GM21447 (cell line): ENCODE measurements around the gene DENND6B.
"Not testable (repeated sequence)": the region's sequence is repeated elsewhere in the genome, so short reads cannot be mapped to it uniquely, and the experiment has no call there.

Source experiments
- ATAC-seq: cut with Tn5 transposase; IDR thresholded peaks from one replicate; pipeline ENCODE4 v1.9.1; 2021; ENCODE audit not compliant: unreplicated experiment

DENND6B gene

DNA sequence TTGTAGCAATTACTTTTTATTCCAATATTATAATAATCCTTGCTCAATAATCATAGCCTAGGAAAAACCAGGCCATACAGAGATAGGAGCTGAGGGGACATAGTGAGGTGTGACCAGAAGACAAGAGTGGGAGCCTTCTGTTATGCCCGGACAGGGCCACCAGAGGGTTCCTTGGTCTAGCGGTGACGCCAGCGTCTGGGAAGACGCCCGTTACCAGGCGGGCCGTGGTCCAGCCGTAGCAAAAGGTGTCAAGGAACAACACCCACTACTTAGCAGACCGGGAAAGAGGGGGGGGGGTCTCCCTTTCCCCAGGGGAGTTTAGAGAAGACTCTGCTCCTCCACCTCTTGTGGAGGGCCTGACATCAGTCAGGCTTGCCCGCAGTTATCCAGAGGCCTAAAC lies 53.5 kb downstream of the DENND6B start:
- not testable (repeated sequence) for ATAC-seq

DNA sequence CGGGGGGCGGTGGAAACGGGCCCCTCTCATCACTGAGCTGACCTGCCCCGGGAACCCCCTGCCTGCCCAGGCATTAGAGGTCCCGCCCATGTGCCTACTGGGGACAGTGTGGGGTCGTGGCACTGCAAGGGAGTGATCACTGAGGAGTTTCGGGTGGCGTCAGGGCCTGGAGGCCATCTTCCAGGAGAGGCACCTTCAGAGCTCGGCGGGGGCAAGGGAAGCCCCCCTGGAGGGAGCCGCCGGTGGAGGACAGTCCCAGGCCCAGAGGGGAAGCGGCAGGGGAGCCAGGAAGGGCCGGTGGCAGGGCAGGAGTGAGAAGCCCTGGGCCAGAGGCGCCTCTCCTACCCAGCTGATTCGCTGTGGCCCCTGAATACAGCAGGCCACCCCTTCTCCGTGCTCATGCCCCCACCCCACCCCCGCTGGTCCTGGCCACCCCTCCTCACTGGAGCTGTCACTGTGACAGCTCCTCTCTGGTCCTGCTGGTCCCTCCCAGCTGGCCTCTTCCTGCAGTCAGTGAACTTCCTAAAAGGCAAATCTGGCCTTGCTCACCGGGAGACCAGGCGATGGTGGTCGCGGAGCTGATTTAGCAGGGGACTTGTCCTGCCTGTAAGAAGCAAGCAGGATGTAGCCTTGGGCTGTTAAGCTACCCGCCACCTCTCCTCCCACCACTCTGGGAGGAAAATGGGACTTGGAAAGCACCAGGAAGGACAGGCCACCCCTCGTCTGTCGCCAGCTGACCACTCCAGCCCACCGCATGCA lies 54.6 kb downstream of the DENND6B start:
- ATAC-seq = no peak

DNA sequence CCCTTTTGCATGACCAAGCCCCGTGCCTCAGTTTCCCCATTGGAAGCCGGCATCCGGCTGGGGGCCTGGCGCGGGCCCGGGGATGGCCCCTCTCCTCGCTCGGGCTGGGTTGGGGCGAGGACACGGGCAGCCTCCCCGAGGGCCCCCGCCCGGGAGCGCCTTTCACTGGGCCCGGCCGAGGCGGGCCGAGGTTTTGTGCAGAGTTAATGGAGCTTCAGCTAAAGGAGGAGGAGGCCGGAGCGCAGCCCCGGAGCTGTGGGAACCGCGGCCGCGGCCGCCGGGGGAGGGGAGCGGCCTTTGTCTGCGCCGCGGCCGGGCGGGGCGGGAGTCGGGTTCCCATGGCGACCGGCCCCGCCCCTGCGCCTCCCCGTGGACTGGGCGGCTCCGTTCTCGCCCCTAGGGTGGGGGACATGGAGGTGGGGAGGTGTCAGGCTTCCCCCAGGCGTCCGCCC lies 55.3 kb downstream of the DENND6B start:
- no peak for ATAC-seq

DNA sequence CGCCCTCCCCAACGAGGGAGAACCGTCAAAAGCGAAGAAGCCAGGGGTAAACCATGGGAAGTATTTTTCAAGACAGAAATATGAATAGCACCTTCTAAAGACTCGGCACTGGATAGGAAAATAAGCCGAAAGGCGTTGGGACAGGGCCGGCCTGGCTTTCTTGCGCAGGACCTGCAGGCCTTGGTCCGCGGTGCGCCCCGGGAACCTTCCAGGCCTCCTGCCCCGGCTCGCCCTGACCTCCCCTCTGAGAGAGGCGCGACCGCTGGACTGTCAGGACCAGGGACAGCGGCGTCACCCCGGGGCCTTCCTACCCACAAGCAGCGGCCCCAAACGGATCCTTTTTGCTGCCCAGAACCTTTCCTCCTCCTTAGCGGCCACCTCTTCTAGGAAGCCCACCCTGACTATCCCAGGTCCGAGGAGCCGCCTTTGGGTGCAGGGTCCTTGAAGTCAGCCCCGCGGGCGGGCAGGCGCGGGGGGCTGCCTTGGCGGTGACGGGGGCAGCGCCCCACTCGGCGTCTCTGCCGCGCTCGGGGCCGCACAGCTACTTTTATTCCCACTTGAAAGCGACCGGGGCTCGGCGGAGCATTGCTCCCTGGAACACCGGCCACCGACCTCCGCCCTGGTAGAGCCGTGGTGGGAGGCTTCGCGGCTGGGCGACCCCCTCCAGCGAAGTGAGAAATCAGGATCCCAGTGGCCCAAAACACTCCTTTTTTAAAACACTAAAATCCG lies 56.0 kb downstream of the DENND6B start:
- no peak for ATAC-seq

DNA sequence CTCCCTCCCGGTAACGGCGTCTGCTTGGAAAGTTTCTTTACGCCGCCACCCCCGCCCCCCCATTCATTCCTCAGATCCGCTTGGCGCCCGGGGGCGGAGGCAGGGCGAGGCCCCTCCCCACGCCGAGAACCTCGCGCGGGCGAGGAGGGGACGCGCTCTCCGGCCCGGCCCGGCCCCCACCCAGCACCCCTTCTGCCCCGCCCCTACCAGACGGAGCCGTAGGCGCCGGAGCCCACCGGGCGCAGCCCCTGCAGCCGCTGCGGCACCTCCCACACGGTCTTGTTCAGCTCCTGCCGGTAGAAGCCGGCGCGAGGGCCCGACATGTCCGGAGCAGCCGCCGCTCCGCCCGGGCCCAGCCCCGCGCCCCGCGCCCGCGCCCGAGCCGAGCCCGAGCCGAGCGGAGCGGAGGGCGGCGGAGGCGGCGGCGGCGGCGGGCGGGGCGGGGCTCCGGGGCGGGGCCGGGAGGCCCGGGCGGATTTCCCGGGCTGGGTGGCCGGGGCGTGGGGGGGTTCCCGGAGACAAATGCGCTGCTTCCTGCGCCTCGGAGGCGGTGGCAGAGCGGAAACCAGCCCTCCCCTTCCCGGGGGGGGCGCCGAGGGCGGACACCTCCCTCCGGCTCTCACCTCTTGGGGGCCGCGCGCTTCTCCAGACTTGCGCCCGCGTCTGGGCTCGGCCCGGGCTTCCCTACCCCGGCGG lies 56.7 kb downstream of the DENND6B start, which contains the start of gene MAPK11:
Gene MAPK11 (minus strand): TSS at position 411 of the 696 bp plus-strand sequence. CDS start 88 bp downstream, at position 323.
- no peak for ATAC-seq

DNA sequence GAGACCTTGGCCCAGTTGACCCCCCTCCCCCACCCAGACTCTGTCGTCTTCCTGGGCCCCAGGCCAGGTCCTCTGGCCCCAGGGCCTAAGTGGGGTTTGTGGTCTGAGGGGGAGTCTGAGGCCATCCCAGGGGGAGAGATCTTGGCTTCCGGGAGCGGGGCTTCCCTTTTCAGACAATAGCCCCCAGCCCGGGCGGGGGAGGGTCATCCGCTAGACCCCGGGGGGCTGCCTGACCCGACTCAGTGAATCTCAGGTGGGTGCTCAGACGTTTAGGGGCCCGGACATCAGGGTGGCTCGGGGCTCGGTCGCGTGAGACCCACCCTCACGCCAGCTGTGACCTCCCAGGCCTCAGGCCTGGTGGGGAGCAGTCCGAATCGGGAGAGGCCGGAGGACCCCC lies 57.2 kb downstream of the DENND6B start:
- ATAC-seq = no peak

DNA sequence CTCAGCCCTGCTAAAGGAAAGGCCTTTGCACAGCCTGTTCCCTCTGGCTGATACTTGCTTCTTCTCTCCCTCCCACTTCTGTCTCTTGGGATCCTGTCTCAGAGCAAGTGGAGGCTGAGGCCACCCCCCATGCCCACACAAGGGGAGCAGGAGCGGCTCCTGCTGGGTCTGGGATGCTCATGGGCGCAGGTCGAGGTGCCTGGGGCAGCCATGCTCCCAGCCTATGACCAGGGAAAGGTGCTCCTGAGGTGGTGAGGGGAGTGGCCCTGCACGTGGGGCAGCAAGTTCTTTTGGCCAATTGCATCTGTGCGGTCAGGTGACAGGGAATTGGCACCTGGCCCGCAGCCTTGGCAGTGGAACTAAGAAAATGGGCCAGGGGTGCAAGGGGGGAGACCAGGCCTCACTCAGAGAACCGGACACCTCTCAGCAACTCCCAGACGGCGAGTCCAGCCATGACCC lies 58.1 kb downstream of the DENND6B start:
- ATAC-seq = no peak

DNA sequence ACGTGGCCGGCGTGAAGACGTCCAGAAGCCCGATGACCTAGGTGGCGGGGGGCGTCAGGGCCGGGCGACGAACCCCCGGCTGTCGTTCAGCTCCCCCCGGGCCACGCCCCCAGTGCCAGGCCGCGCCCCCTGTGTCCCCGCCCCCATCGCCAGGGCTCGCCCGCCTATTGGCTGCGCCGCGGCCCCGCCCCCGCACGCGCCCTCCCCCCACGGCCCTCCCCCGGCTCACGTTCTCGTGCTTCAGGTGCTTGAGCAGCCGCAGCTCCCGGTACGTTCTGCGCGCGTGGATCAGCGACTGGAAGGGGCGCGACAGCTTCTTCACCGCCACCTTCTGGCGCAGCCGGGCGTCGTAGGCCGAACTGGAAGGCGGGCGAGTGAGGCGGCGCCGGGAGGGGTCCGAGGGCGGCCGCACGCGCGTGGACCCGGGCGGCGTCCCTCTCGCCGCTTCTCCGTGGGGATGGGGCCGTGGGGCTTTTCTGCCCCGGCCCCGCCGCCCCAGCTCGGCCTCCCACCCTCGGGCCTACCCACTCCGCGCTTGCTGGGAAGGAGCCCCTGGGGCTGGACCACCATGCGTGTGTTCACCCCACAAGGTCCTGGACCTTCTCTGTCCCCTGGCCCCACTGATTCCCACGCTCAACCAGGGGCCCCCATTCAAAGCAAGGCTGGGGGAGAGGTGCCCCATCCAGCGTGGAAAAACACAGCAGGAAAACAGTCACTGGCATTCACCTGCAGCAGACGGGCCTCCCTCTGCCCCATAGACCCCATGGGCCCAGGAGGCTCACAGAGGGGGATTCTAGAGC lies 59.0 kb downstream of the DENND6B start:
- ATAC-seq = no peak

DNA sequence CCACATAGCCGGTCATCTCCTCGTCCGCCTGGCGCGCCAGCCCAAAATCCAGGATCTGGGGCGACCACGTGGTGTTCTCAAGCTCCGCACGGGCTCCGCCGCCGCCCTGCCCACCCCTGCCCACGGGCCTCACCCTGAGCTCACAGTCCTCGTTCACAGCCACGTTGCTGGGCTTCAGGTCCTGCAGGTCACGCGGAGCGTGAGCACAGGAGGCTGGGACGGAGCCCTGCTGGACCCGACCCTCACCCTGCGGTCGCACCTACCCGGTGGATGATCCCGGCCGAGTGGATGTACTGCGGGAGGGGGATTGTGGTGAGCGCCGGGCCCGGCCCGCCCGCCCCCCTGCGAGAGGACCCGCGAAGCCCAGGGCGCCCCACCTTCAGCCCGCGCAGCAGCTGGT lies 59.8 kb downstream of the DENND6B start:
- no peak for ATAC-seq

DNA sequence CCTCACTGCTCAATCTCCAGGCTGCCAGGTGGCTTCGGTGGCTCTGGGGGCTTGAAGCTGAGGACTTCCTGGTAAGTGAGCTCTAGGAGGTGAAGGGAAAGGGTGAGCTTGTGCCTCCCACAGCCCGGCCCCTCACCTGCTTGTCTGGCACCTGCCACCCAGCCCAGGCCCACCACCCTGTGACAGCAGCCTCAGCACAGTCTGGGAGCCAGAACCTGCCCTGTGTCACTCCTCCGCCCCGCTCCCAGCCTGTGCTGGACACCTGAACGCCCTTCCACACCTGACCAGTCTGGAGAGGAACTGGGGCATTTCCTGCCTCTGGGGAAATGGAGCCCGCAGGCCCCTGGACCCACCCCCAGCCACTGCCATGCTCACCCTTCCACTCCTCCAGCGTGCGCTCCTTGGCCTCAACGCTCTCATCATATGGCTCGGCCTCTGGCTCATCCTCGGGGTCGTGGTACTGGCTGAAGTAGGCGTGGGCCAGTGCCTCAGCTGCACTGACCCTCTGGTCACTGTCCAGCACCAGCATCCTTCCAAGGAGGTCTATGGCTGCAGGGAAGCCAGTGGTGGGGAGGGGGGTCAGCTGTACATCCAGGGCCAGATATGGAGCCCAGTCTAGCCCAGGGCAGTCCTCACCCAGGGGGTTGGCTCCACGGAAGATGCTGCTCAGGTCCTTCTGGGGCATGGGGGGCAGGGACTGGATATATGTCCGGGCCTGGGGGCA lies 61.7 kb downstream of the DENND6B start:
- ATAC-seq = no peak

DNA sequence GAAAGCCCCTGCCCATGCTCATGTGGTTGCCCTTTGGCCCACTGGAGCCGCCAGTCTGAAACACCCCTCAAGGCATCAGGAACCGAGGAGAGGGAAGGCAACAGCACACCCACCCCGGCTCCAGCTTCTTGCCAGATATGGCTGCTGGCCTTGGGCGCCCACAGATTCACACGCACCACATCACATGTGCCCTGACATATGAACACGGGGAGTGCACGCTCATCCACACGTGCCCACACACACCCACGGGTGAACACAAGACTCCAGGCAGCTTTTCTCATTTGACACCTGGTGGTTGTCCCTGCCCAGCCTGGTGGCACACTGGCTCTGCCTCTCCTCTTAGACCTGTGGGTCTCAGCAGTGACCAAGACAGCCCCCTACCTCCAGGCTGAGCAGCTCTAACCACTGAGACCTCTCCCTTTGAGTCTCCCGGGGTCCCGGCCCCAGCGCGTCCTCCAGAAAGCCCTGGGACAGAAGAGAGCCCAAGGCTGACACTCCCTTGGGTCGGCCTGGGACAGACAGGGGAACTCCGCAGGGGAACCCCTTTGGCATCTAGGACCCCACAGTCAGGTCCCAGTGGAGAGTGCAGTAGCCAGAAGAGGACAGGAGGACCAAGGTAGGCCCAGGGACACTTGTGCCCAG lies 62.6 kb downstream of the DENND6B start:
- no peak for ATAC-seq

DNA sequence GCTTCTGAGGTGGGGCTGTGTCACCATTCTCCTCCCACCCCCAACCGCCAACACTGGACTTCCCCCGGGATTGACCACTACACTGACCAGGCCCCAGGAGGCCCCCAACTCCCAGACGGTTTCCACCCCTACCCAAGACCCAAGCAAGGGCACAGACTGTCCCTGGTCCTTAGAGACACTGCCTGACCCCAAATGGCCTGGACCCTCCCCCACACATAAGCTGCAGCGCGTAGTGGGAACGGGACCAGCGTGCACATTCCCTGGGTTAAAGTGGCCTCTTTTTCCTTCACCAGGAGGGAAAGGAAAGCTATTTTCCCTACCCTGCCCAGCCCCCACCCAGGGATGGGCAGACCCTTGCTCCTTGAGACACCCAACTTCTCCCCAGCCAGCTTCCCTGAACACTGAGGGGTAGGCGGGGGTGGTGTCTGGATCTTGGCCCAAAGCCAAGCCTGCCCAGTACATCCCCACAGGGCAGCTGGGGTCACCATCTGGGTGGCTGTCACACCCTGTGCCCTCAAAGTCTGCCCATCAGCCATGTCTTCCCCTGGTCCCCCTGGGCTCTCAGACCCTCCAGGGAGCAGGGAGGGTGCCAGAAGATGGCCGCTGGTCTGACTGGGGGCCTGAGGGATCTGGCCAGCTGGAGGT lies 63.7 kb downstream of the DENND6B start:
- no peak for ATAC-seq

DNA sequence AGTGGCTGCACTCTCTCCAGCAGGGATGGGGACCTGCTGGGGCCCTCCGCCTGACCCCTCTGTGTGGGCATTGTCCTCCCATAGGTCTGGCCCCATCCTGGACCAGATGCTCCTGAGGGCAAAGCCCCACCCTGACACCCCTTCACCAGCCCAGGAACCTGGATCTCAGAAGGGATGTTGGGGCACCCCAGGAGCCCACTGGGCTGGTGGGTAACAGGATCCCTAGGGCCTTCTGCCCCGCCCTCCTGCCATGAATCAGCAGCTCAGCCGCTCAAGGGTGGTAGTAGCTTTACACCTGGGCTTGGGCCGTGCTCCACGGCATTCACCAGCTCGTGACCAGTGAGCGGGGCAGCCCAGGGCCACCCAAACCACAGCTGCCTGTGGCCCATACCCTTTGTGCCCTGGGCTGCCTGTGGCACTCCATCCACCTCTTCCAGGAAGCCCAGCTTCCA lies 64.3 kb downstream of the DENND6B start:
- no peak for ATAC-seq

DNA sequence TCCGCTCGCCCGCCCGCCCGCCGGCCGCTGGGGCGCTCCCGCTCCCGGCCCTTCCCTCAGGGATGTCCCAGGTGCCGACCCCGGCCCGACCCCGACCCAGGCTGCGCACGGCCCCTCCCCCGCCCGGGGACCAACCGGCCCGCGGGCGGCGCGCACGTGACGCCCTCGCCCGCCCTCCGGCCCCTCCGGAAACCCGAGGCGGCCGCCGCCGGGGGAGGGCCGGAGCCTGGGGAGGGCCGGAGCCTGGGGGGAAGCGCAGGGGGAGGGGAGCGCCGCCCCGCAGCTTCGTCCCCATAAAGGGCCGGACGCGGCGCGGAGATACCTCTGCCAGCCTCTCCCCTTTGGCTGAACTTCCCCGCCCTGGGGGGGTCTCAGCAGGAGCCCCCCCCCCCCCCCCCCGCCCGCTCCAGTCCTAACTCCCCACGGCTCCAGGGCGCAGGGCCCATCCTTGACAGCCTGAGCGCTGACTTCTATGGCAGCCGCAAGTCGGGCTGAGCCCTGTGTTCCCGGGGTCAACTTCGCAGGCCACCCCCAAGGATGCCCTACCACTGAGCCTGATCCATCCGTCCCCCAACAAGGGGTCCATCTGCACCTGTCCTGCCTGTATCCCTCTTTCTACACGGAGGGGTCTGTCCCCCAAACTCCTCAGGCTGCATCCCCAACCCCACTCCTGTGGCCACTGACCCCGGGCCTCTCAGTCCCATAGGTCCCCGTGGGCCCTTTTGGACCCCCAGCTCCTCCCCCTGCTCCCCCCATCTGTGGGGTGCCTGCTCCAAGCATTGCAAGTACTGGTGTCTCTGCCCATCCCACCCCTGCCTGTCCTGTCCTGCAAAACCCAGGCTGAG lies 65.0 kb downstream of the DENND6B start, which contains the start of gene MAPK12:
Gene MAPK12 (minus strand): TSS at position 69 of the 845 bp plus-strand sequence. CDS start 174 bp downstream, outside the sequence.
- ATAC-seq = no peak

DNA sequence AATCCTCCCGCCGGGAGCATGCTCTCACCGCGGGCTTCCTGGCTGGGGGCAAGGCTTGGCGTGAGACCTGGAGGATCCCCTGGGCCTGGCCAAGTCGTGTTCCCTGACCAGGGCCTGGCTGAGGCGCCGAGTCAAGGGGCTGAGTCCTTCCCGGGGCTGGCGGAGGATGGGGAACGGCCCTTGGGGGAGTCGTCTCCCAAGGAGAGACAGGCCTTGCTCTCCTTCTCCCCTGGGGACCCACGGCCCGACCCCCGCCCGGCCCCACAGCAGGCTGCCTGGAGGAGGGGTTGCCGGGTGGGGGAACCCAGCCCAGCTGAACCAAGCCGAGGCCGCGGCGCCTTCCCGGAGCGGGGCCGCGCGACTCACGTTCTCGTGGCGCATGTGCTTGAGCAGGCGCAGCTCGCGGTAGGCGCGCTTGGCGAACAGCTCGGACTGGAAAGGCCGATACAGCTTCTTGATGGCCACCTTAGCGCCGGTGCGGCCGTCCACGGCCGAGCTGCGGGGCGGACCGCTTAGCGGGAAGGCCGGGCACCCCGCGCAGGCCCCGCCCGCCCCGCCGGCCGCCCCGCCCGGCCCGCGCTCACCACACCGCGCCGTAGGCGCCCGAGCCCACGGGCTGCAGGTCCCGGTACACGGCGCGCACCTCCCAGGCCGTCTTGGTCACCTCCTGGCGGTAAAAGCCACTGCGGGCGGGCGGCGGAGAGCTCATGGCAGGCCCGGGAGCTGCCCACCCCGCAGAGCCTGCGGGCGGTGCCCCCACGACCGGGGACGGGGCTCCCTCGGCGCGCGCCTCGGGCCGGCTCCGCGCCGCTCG lies 65.8 kb downstream of the DENND6B start:
- no peak for ATAC-seq

DNA sequence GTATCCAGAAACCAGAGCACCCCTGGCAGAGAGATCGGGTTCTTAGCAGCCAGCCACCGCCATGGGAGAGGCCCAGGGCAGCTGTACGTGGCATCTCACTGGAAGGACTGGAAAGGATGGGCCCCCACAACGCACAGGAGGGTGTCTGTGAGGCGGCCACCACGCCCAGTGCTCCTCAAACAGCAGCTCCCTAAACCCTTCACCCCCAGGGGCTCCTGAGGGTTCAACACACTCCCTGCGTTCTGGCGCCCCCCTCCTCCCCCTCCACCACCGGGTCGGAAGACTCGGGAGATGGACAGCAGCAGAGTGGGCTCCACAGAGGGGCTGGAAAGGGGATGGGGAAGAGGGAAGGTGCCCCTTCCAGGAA lies 66.4 kb downstream of the DENND6B start:
- no peak for ATAC-seq

DNA sequence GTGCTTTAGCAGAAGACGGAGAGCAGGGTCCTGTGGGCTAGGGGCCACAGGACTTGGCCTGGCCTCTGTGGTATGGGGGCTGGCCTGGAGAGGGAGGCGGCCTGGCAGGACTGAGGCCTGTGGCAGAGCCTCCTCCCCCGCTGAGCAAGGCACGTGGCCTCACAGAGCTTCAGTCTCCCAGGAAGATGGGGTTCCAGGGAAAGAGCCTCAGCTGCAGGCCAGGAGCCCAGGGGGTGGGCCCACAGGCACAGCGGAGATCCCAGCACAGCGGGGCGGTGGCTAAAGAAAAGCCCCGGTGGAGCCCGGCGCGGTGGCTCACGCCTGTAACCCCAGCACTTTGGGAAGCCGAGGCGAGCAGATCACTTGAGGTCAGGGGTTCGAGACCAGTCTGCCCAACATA lies 67.5 kb downstream of the DENND6B start:
- ATAC-seq = no peak
